Measurements from ENCODE around the gene WNT8B. TPM values are rescaled to one million over a fixed set of nuclear protein-coding genes. Genes with fewer than 3 reads are reported as not detected.

WNT8B gene
- total RNA-seq, 4 donors from 2014 or later, result 0.28 TPM; not detected in 3

GRCh38 chr10:100516847-100517246, 54.0 kb downstream of the WNT8B start:
- Histone ChIP-seq H3K4me3 (no peak overlapping the region), H3K4me1 (no peaks in the 10 kb centered on the region), H3K27ac (no peak overlapping the region), H3K36me3 (no peaks in the 10 kb centered on the region), H3K9me3 (no peaks in the 10 kb centered on the region), H3K27me3 (no peaks in the 10 kb centered on the region)
- TF ChIP-seq, protein P1, sequence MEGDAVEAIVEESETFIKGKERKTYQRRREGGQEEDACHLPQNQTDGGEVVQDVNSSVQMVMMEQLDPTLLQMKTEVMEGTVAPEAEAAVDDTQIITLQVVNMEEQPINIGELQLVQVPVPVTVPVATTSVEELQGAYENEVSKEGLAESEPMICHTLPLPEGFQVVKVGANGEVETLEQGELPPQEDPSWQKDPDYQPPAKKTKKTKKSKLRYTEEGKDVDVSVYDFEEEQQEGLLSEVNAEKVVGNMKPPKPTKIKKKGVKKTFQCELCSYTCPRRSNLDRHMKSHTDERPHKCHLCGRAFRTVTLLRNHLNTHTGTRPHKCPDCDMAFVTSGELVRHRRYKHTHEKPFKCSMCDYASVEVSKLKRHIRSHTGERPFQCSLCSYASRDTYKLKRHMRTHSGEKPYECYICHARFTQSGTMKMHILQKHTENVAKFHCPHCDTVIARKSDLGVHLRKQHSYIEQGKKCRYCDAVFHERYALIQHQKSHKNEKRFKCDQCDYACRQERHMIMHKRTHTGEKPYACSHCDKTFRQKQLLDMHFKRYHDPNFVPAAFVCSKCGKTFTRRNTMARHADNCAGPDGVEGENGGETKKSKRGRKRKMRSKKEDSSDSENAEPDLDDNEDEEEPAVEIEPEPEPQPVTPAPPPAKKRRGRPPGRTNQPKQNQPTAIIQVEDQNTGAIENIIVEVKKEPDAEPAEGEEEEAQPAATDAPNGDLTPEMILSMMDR (IDR thresholded peaks at IDR 0.05), result no peak
- no peak for TF ChIP-seq POLR2A (IDR thresholded peaks at IDR 0.05)
- DNase-seq, result no peak
- intact Hi-C loops (cut with DNase I; ENCODE audit: low total_unique reads), result no loop called here

DNA sequence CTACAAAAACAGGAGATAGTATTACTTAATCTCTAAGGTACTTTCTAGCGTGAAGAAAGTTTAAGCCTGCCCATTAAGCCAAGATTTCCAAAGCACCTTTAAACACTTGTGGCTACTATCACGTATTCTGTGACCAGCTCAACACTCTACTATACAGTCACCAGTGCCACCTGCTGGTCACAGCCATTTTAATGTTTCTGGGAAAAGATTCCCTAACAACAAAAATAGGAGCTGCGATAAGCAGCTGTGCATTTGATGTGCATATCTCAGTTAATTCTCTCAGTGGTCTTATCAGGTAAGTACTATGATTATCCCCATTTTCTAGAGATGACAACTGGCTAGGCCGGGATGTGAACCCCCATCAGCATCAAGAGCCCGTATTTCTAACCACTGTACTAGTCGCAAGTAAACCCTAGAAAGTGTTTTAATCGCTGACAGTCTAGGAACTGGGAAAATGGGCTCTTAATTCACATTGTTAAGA, 56.0 kb downstream of the WNT8B start:
- H3K27me3 ChIP-seq, result no peaks in the 10 kb centered on the region
- DNase-seq, result peak in 1 of 2 donors; percentile 45
- intact Hi-C loops (cut with DNase I; ENCODE audit: low total_unique reads), result no loop called here
- no peak for TF ChIP-seq POLR2A (IDR thresholded peaks at IDR 0.05)
- TF ChIP-seq, protein P1 (IDR thresholded peaks at IDR 0.05), result peak; percentile 54 to 70 (median 60)
- H3K4me3 ChIP-seq, result peak overlapping the region in 1 of 2 donors; percentile 28
- no peaks in the 10 kb centered on the region for H3K9me3 ChIP-seq
- H3K4me1 ChIP-seq, result no peaks in the 10 kb centered on the region
- H3K27ac ChIP-seq, result no peak overlapping the region
- no peaks in the 10 kb centered on the region for H3K36me3 ChIP-seq

DNA sequence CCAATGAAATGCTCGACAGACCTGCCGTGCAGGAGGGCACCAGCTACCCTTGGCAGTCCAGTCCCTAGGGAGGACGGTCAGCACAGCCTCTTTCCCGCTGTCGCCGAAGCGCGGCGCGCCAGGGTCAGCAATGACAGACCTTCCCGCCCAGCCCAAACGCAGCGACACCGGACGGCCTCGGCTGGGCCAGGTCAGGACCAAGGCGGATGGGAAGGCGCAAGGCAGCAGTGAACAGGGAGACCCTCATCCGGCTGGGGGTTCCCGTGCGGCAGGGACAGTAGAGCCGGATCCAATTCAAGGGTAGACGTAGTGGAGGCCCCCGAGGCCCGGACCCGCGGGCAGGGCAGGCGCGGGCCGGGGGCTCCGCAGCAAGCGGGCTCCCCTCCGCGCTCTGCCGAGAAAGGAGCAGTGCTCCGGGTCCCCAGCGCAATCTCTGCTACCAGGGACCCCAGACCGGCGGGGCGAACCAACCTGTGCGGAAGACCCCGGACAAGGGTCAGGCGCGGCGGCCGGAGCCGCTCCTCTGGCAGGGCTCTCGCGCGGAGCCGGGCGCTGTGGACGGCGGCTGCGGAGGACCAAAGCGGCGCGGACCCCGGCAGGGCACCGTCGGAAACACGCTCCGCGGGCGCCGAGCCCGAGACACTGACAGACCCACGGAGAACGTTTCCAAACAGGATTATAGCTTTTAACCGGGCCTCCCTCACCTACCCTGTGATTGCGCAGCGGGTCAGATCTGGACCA, 56.7 kb downstream of the WNT8B start, which contains the start of gene SEC31B:
SEC31B (minus strand) TSS at position 551 of the 741 bp plus-strand sequence. CDS start 2,909 bp downstream, outside the sequence.
- H3K27me3 ChIP-seq, result no peaks in the 10 kb centered on the region
- no peaks in the 10 kb centered on the region for H3K36me3 ChIP-seq
- H3K4me1 ChIP-seq, result no peaks in the 10 kb centered on the region
- no peak within 1 kb of the TSS for H3K27ac ChIP-seq
- no peak for DNase-seq
- peak within 1 kb of the TSS; percentile 28 to 35 for H3K4me3 ChIP-seq
- intact Hi-C loops (cut with DNase I; ENCODE audit: low total_unique reads), result no loop called here
- no peak for TF ChIP-seq POLR2A (IDR thresholded peaks at IDR 0.05)
- H3K9me3 ChIP-seq, result no peaks in the 10 kb centered on the region

DNA sequence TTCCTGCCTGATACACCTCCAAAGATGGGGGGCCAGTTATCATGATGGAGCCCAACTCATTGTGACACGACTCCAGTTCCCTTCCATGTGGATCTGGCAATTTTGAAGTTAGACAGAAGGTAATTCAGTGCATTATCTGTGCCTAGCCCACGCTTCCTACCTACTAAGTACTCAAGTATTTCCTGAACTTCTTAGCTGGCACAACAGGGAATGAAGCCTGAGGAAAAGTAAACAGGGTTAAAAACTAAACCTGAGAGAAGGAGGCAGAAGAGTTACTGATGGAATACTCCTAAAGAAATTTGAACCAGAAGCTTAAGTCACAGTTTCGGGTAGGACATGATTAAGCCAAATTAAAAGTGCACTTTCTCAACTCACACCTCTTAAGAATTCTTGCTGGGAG, 58.0 kb downstream of the WNT8B start:
- intact Hi-C loops (cut with DNase I; ENCODE audit: low total_unique reads), result no loop called here
- DNase-seq, result no peak

DNA sequence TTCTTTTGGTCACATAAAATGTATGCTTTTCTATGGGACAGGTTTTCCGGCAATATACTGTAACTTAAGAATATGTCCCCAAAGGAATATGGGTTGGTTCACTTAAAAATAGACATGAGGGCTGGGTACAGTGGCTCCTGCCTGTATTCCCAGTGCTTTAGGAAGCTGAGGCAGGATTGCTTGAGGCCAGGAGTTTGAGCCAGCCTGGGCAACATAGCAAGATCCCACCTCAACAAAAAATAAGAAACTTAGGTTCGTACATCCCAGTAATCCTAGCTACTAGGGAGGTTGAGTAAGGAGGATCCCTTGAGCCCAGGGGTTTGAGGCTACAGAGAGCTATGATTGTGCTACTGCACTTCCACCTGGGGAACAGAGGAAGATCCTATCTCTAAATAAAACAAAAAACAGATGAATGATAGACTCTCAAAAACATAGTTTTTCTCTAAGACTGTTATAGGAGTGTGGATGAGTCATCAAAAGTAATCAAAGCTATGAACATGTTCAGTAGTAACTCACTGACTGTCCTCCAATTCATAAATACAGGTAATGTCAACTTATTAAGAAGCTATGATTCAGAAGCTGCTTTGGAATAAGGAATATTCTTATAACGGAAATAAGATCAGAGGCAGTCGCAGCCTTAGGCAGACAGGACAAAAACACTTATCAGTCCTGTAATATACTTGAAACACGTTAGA, 59.4 kb downstream of the WNT8B start:
- Histone ChIP-seq H3K4me1 (no peaks in the 10 kb centered on the region), H3K4me3 (no peak overlapping the region), H3K9me3 (no peaks in the 10 kb centered on the region), H3K27ac (no peak overlapping the region), H3K36me3 (no peaks in the 10 kb centered on the region), H3K27me3 (no peaks in the 10 kb centered on the region)
- TF ChIP-seq, protein P1 (IDR thresholded peaks at IDR 0.05), result no peak
- DNase-seq, result no peak
- intact Hi-C loops (cut with DNase I; ENCODE audit: low total_unique reads), result no loop called here

More for the DNA sequence above, 58.0 kb downstream of the WNT8B start:
- H3K27me3 ChIP-seq, result no peaks in the 10 kb centered on the region
- no peak overlapping the region for H3K4me3 ChIP-seq
- TF ChIP-seq, protein P1 (IDR thresholded peaks at IDR 0.05), result no peak
- no peak for TF ChIP-seq POLR2A (IDR thresholded peaks at IDR 0.05)
- H3K36me3 ChIP-seq, result no peaks in the 10 kb centered on the region
- H3K4me1 ChIP-seq, result no peaks in the 10 kb centered on the region
- H3K27ac ChIP-seq, result no peak overlapping the region
- H3K9me3 ChIP-seq, result no peaks in the 10 kb centered on the region

Measured in uterus (tissue), 4 donors.